Trophoblast cell (in vitro differentiated cells and primary cell): ENCODE measurements around the gene BEGAIN.
"Not testable (repeated sequence)": the region's sequence is repeated elsewhere in the genome, so short reads cannot be mapped to it uniquely, and the experiment has no call there.

Experiments
- DNase-seq, 2 donors: peaks; one replicate each; pipeline ENCODE4 v3.0.0-alpha.2; 2016
- H2AFZ ChIP-seq: 2 replicates; pipeline ENCODE4 v1.6.1; 2013; ENCODE audit warnings: low read length, moderate library complexity, mild to moderate bottlenecking; ENCODE audit not compliant: insufficient read depth, poor library complexity
- H2AK5ac ChIP-seq: 2 replicates; pipeline ENCODE4 v1.6.1; 2013; ENCODE audit warnings: mild to moderate bottlenecking, low read length
- H2BK120ac ChIP-seq: 2 replicates; pipeline ENCODE4 v1.6.1; 2013; ENCODE audit warnings: low read length, mild to moderate bottlenecking, moderate library complexity; ENCODE audit not compliant: insufficient read depth, poor library complexity
- H2BK12ac ChIP-seq: 2 replicates; pipeline ENCODE4 v1.6.1; 2013; ENCODE audit warnings: mild to moderate bottlenecking, low read length, moderate library complexity
- H2BK5ac ChIP-seq: 2 replicates; pipeline ENCODE4 v1.6.1; 2013; ENCODE audit warnings: low read length, low read depth, moderate library complexity, mild to moderate bottlenecking; ENCODE audit not compliant: poor library complexity
- H3K14ac ChIP-seq: 2 replicates; pipeline ENCODE4 v1.6.1; 2013; ENCODE audit warnings: mild to moderate bottlenecking, low read length
- H3K18ac ChIP-seq: 2 replicates; pipeline ENCODE4 v1.6.1; 2013; ENCODE audit warnings: mild to moderate bottlenecking, low read length
- H3K23ac ChIP-seq: 2 replicates; pipeline ENCODE4 v1.6.1; 2013; ENCODE audit warnings: low read length
- H3K27ac ChIP-seq: 2 replicates; pipeline ENCODE4 v1.5.1; 2013; ENCODE audit warnings: low read depth, mild to moderate bottlenecking, inconsistent platforms, low read length, moderate library complexity
- H3K27me3 ChIP-seq: 2 replicates; pipeline ENCODE4 v1.6.1; 2013; ENCODE audit warnings: inconsistent platforms, mild to moderate bottlenecking, low read length, moderate library complexity; ENCODE audit not compliant: insufficient read depth
- H3K36me3 ChIP-seq, 2 experiments: 1 replicate in 1 of 2; 2 replicates in 1 of 2; pipeline ENCODE4 v1.6.1; 2013; ENCODE audit warnings: low read length in 2 of 2, mild to moderate bottlenecking in 2 of 2, moderate library complexity in 1 of 2; ENCODE audit not compliant: insufficient read depth in 2 of 2, control insufficient read depth in 1 of 2
- H3K4ac ChIP-seq: 2 replicates; pipeline ENCODE4 v1.6.1; 2013; ENCODE audit warnings: low read depth, mild to moderate bottlenecking, low read length, moderate library complexity
- H3K4me1 ChIP-seq, 2 experiments: 1 replicate in 1 of 2; 2 replicates in 1 of 2; pipeline ENCODE4 v1.6.1; 2013; ENCODE audit warnings: low read length in 2 of 2, mild to moderate bottlenecking in 2 of 2, moderate library complexity in 1 of 2; ENCODE audit not compliant: insufficient read depth in 2 of 2, control insufficient read depth in 1 of 2
- H3K4me2 ChIP-seq: 2 replicates; pipeline ENCODE4 v1.6.1; 2013; ENCODE audit warnings: inconsistent platforms, mild to moderate bottlenecking, low read length, moderate library complexity
- H3K4me3 ChIP-seq: 2 replicates; pipeline ENCODE4 v1.5.1; 2013; ENCODE audit warnings: mild to moderate bottlenecking, low read depth, low read length, inconsistent platforms
- H3K79me1 ChIP-seq: one replicate; pipeline ENCODE4 v1.6.1; 2013; ENCODE audit warnings: low read length
- H3K79me2 ChIP-seq: 2 replicates; pipeline ENCODE4 v1.6.1; 2013; ENCODE audit warnings: low read length, mild to moderate bottlenecking; ENCODE audit not compliant: control insufficient read depth, insufficient read depth, poor library complexity
- H3K9ac ChIP-seq: 2 replicates; pipeline ENCODE4 v1.6.1; 2013; ENCODE audit warnings: mild to moderate bottlenecking, low read length
- H3K9me3 ChIP-seq: 2 replicates; pipeline ENCODE4 v1.6.1; 2013; ENCODE audit warnings: low read depth, mild to moderate bottlenecking, control low read depth, inconsistent platforms, low read length; ENCODE audit not compliant: insufficient read depth
- H4K12ac ChIP-seq: 2 replicates; pipeline ENCODE4 v1.6.1; 2013; ENCODE audit warnings: low read depth, mild to moderate bottlenecking, low read length, moderate library complexity
- H4K8ac ChIP-seq: 2 replicates; pipeline ENCODE4 v1.6.1; 2013; ENCODE audit warnings: low read depth, mild to moderate bottlenecking, low read length, moderate library complexity
- H4K91ac ChIP-seq: one replicate; pipeline ENCODE4 v1.6.1; 2013; ENCODE audit warnings: low read depth, mild to moderate bottlenecking, low read length, moderate library complexity
- WGBS: extraction: QIAGEN DNeasy Blood & Tissue Kit; methylation state at CpG from one replicate; pipeline ENCODE4 v1.1.7; 2013; ENCODE audit warnings: missing lambda C conversion rate; ENCODE audit not compliant: insufficient read length, insufficient coverage; ENCODE audit errors: extremely low coverage; 5-methylcytosine and 5-hydroxymethylcytosine counted together

BEGAIN gene

DNA sequence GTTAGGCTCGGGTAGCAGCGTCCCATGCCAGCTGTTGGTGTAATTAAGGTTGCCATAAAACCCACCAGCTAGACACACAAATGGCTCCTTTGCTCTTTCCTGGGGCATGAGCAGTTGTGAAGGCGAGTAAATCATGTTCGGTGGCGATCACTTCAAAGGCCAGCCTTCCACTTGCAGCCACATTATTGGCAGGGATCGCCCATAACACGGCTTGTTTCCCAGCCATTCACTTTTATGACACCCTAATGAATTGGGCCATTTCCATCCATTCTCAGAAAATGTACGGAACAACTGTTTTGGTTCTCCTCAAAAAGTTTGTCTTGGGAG is 63.4 kb downstream of the BEGAIN start:
- H3K36me3 ChIP-seq: peaks cover 0 to 4% of the 10 kb centered on the region in 2 experiments
- H3K18ac ChIP-seq: no peak overlapping the region
- H3K27me3 ChIP-seq: no peaks in the 10 kb centered on the region
- H3K79me2 ChIP-seq: no peaks in the 10 kb centered on the region
- H2BK5ac ChIP-seq: no peak overlapping the region
- no peak overlapping the region for H3K14ac ChIP-seq
- H3K4me3 ChIP-seq: no peak overlapping the region
- H3K4ac ChIP-seq: no peak overlapping the region
- H2BK12ac ChIP-seq: no peak overlapping the region
- no peak overlapping the region for H2AFZ ChIP-seq
- no peak overlapping the region for H3K27ac ChIP-seq
- no peaks in the 10 kb centered on the region for H3K79me1 ChIP-seq
- no peak for DNase-seq
- H2AK5ac ChIP-seq: no peak overlapping the region
- H3K9ac ChIP-seq: no peak overlapping the region
- no peak overlapping the region for H2BK120ac ChIP-seq
- H3K4me2 ChIP-seq: no peak overlapping the region
- no peak overlapping the region for H4K91ac ChIP-seq
- no peaks in the 10 kb centered on the region for H3K4me1 ChIP-seq
- peaks cover 7% of the 10 kb centered on the region for H3K9me3 ChIP-seq
- no peak overlapping the region for H4K8ac ChIP-seq
- H4K12ac ChIP-seq: no peak overlapping the region
- no peak overlapping the region for H3K23ac ChIP-seq
- WGBS: no CpG with 5 or more reads among the region's 8 CpGs

GRCh38 chr14:100523131-100523842 is 63.9 kb downstream of the BEGAIN start:
- no peak for DNase-seq
- no peaks in the 10 kb centered on the region for H3K79me2 ChIP-seq
- H3K79me1 ChIP-seq: no peaks in the 10 kb centered on the region
- peaks cover 0 to 4% of the 10 kb centered on the region in 2 experiments for H3K36me3 ChIP-seq
- H3K9ac ChIP-seq: no peak overlapping the region
- no peak overlapping the region for H2BK12ac ChIP-seq
- H3K4me2 ChIP-seq: no peak overlapping the region
- no peak overlapping the region for H2AK5ac ChIP-seq
- H2AFZ ChIP-seq: no peak overlapping the region
- H2BK5ac ChIP-seq: no peak overlapping the region
- no peak overlapping the region for H3K18ac ChIP-seq
- H3K23ac ChIP-seq: no peak overlapping the region
- no peak overlapping the region for H3K4me3 ChIP-seq
- H3K14ac ChIP-seq: no peak overlapping the region
- WGBS: no CpG with 5 or more reads among the region's 13 CpGs
- no peaks in the 10 kb centered on the region for H3K4me1 ChIP-seq
- no peaks in the 10 kb centered on the region for H3K27me3 ChIP-seq
- no peak overlapping the region for H4K91ac ChIP-seq
- H3K4ac ChIP-seq: no peak overlapping the region
- peaks cover 7% of the 10 kb centered on the region for H3K9me3 ChIP-seq
- H4K8ac ChIP-seq: no peak overlapping the region
- no peak overlapping the region for H3K27ac ChIP-seq
- H2BK120ac ChIP-seq: no peak overlapping the region
- no peak overlapping the region for H4K12ac ChIP-seq

GRCh38 chr14:100522616-100523099 is 64.6 kb downstream of the BEGAIN start:
- no peak overlapping the region for H3K18ac ChIP-seq
- no peaks in the 10 kb centered on the region for H3K79me1 ChIP-seq
- no peak overlapping the region for H3K27ac ChIP-seq
- H2AK5ac ChIP-seq: no peak overlapping the region
- no peak overlapping the region for H2BK120ac ChIP-seq
- no peak overlapping the region for H3K23ac ChIP-seq
- no peak overlapping the region for H3K14ac ChIP-seq
- DNase-seq: no peak
- H4K91ac ChIP-seq: no peak overlapping the region
- no peaks in the 10 kb centered on the region for H3K27me3 ChIP-seq
- no peak overlapping the region for H4K12ac ChIP-seq
- no peak overlapping the region for H3K4ac ChIP-seq
- H3K79me2 ChIP-seq: no peaks in the 10 kb centered on the region
- no peak overlapping the region for H3K4me3 ChIP-seq
- H3K4me2 ChIP-seq: no peak overlapping the region
- no peak overlapping the region for H2AFZ ChIP-seq
- no peaks in the 10 kb centered on the region for H3K4me1 ChIP-seq
- H3K9ac ChIP-seq: no peak overlapping the region
- peaks cover 0 to 4% of the 10 kb centered on the region in 2 experiments for H3K36me3 ChIP-seq
- peaks cover 7% of the 10 kb centered on the region for H3K9me3 ChIP-seq
- no peak overlapping the region for H4K8ac ChIP-seq
- no peak overlapping the region for H2BK12ac ChIP-seq
- H2BK5ac ChIP-seq: no peak overlapping the region
- WGBS: no CpG with 5 or more reads among the region's 6 CpGs

DNA sequence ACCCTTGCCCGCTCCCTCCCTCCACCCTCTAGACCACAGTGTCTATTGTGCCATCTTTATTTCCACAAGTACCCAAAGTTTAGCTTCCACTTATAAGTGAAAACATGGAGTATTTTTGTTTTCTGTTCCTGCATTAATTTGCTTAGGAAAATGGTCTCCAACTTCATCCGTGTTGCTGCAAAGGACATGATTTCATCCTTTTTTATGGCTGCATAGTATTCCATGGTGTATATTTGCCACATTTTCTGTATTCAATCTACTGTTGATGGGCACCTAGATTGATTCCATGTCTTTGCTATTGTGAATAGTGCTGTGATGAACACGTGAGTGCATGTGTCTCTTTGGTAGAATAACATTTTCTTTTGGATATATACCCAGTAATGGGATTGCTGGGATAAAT is 81.2 kb downstream of the BEGAIN start:
- not testable (repeated sequence) for H3K14ac ChIP-seq, H3K27me3 ChIP-seq, H3K4ac ChIP-seq, H2AK5ac ChIP-seq, H4K8ac ChIP-seq, H2BK5ac ChIP-seq, H3K4me2 ChIP-seq, H3K9ac ChIP-seq, H3K79me2 ChIP-seq, H4K12ac ChIP-seq, H3K4me3 ChIP-seq, H3K18ac ChIP-seq, DNase-seq, H3K36me3 ChIP-seq, H2BK120ac ChIP-seq, H2AFZ ChIP-seq, H3K23ac ChIP-seq, H3K9me3 ChIP-seq, H2BK12ac ChIP-seq, H3K4me1 ChIP-seq, H4K91ac ChIP-seq, H3K79me1 ChIP-seq, H3K27ac ChIP-seq
- no CpG with 5 or more reads among the region's 3 CpGs for WGBS
